NCI-H1092 treated with DMSO at 0.1 percent for 48 hours (cell line): Measurements from ENCODE around the gene LGI2.
"Not testable (repeated sequence)": the region's sequence is repeated elsewhere in the genome, so short reads cannot be mapped to it uniquely, and the experiment has no call there.

Source experiments
- DNase-seq: peaks from one replicate; lab custom pipeline; 2025; lab: John Stamatoyannopoulos, UW

The LGI2 gene

GRCh38 chr4:25050370-25051078 is 19.8 kb upstream of the LGI2 start:
- no peak for DNase-seq

GRCh38 chr4:25043548-25043947 is 12.8 kb upstream of the LGI2 start:
- no peak for DNase-seq

GRCh38 chr4:25033526-25033925 is 2.8 kb upstream of the LGI2 start:
- DNase-seq = no peak

GRCh38 chr4:25032126-25032525 is 1.4 kb upstream of the LGI2 start:
- DNase-seq = no peak

- peak; percentile 50 for DNase-seq
Measured at GRCh38 chr4:25031077-25031621, 403 bp upstream of the LGI2 start.

GRCh38 chr4:25029479-25030276 is 1.1 kb downstream of the LGI2 start:
- DNase-seq = no peak

- peak; percentile 3 for DNase-seq
Measured at GRCh38 chr4:25028851-25029250, 1.9 kb downstream of the LGI2 start.

- DNase-seq = no peak
Measured at GRCh38 chr4:25022766-25023165, 8.0 kb downstream of the LGI2 start.

GRCh38 chr4:25021216-25021615 is 9.5 kb downstream of the LGI2 start:
- no peak for DNase-seq

- no peak for DNase-seq
Measured at GRCh38 chr4:25020236-25020635, 10.5 kb downstream of the LGI2 start.

GRCh38 chr4:25019501-25019900 is 11.2 kb downstream of the LGI2 start:
- DNase-seq = no peak

- no peak for DNase-seq
Measured at GRCh38 chr4:25015012-25015411, 15.7 kb downstream of the LGI2 start.

GRCh38 chr4:25014662-25014983 is 16.1 kb downstream of the LGI2 start:
- DNase-seq = not testable (repeated sequence)

- no peak for DNase-seq
Measured at GRCh38 chr4:25013756-25014661, 16.7 kb downstream of the LGI2 start.

- DNase-seq = no peak
Measured at GRCh38 chr4:25012655-25013054, 18.1 kb downstream of the LGI2 start.

- no peak for DNase-seq
Measured at GRCh38 chr4:25011135-25011866, 19.4 kb downstream of the LGI2 start.

- no peak for DNase-seq
Measured at GRCh38 chr4:25007598-25007997, 23.1 kb downstream of the LGI2 start.

- DNase-seq = no peak
Measured at GRCh38 chr4:25002681-25003080, 28.1 kb downstream of the LGI2 start.

GRCh38 chr4:25001509-25001908 is 29.2 kb downstream of the LGI2 start:
- no peak for DNase-seq

- no peak for DNase-seq
Measured at GRCh38 chr4:25000639-25001038, 30.1 kb downstream of the LGI2 start.

GRCh38 chr4:24999392-25000089 is 31.2 kb downstream of the LGI2 start:
- no peak for DNase-seq
